Endothelial cell (in vitro differentiated cells): ENCODE measurements around the gene PVRIG. TPM values are rescaled to one million over a fixed set of nuclear protein-coding genes. Genes with fewer than 3 reads are reported as not detected.
"Not testable (repeated sequence)": the region's sequence is repeated elsewhere in the genome, so short reads cannot be mapped to it uniquely, and the experiment has no call there.

Source experiments
- DNase-seq: peaks from one replicate; pipeline ENCODE4 v3.0.0; 2021; ENCODE audit warnings: low spot score
- H3K27ac Mint-ChIP-seq: one replicate; pipeline ENCODE4 v1.8.0; 2021; ENCODE audit warnings: mixed read lengths, inconsistent platforms; ENCODE audit not compliant: unreplicated experiment
- H3K27me3 Mint-ChIP-seq: one replicate; pipeline ENCODE4 v1.8.0; 2021; ENCODE audit warnings: mild to moderate bottlenecking, moderate library complexity, mixed read lengths, inconsistent platforms; ENCODE audit not compliant: unreplicated experiment
- H3K36me3 Mint-ChIP-seq: one replicate; pipeline ENCODE4 v1.8.0; 2021; ENCODE audit warnings: mild to moderate bottlenecking, low read depth, mixed read lengths, inconsistent platforms; ENCODE audit not compliant: unreplicated experiment
- H3K4me1 Mint-ChIP-seq: one replicate; pipeline ENCODE4 v1.8.0; 2021; ENCODE audit warnings: mild to moderate bottlenecking, mixed read lengths, inconsistent platforms; ENCODE audit not compliant: unreplicated experiment
- H3K4me3 Mint-ChIP-seq: one replicate; pipeline ENCODE4 v1.8.0; 2021; ENCODE audit warnings: mild to moderate bottlenecking, mixed read lengths, inconsistent platforms; ENCODE audit not compliant: unreplicated experiment
- H3K9me3 Mint-ChIP-seq: one replicate; pipeline ENCODE4 v1.8.0; 2021; ENCODE audit warnings: mixed read lengths, inconsistent platforms; ENCODE audit not compliant: unreplicated experiment
- CTCF ChIP-seq: fragments of 200-600 bp; sonication (generic); IDR thresholded peaks from one replicate; pipeline ENCODE4 v1.5.0; 2021; ENCODE audit warnings: antibody characterized with exemption; ENCODE audit not compliant: unreplicated experiment
- long read RNA-seq: library from polyadenylated mRNA; unstranded; transcript quantifications from one replicate; pipeline ENCODE4 v2.0.0, GENCODE V29; 2020; ENCODE audit not compliant: unreplicated experiment
- total RNA-seq: library from RNA; stranded (reverse); fragmentation: NEBNext Ultra II Directional; extraction: Animal tissue kit (Norgen Biotek cat#: 25700); gene quantifications from one replicate; pipeline ENCODE4 v1.2.1, GENCODE V29; 2021; ENCODE audit not compliant: unreplicated experiment

The PVRIG gene
- total RNA-seq: not detected
- long read RNA-seq: 0 reads

- H3K27me3 Mint-ChIP-seq, H3K9me3 Mint-ChIP-seq, DNase-seq, H3K4me1 Mint-ChIP-seq: not testable (repeated sequence)
- peak within 1 kb of the TSS; percentile 70 for H3K4me3 Mint-ChIP-seq
- H3K27ac Mint-ChIP-seq: peak within 1 kb of the TSS; percentile 75
- H3K36me3 Mint-ChIP-seq: peaks cover 25% of the 10 kb centered on the region
Observed at GRCh38 chr7:100219801-100220585, at the start of gene PVRIG. PVRIG (plus strand) TSS chr7:100219949; CDS start chr7:100219971, 22 bp downstream.

- H3K4me3 Mint-ChIP-seq: peak overlapping the region; percentile 81
- peak overlapping the region; percentile 55 for H3K27ac Mint-ChIP-seq
- peaks cover 20% of the 10 kb centered on the region for H3K36me3 Mint-ChIP-seq
- TF ChIP-seq CTCF: no peak
- DNase-seq: no peak
- H3K27me3 Mint-ChIP-seq: peaks cover 36% of the 10 kb centered on the region
- peaks cover 37% of the 10 kb centered on the region for H3K4me1 Mint-ChIP-seq
- no peaks in the 10 kb centered on the region for H3K9me3 Mint-ChIP-seq
Observed at GRCh38 chr7:100170101-100170897, 49.5 kb upstream of the PVRIG start.

GRCh38 chr7:100171087-100171681 is 48.6 kb upstream of the PVRIG start:
- H3K9me3 Mint-ChIP-seq: no peaks in the 10 kb centered on the region
- H3K27me3 Mint-ChIP-seq: peaks cover 35% of the 10 kb centered on the region
- peaks cover 42% of the 10 kb centered on the region for H3K4me1 Mint-ChIP-seq
- H3K36me3 Mint-ChIP-seq: peaks cover 20% of the 10 kb centered on the region
- H3K4me3 Mint-ChIP-seq: no peak overlapping the region
- TF ChIP-seq CTCF: no peak
- peak; percentile 31 for DNase-seq
- H3K27ac Mint-ChIP-seq: no peak overlapping the region

- Mint-ChIP-seq H3K36me3 (peaks cover 20% of the 10 kb centered on the region), H3K27ac (no peak overlapping the region), H3K9me3 (no peaks in the 10 kb centered on the region), H3K4me1 (peaks cover 42% of the 10 kb centered on the region), H3K4me3 (peak overlapping the region; percentile 42), H3K27me3 (peaks cover 33% of the 10 kb centered on the region)
- no peak for DNase-seq
- no peak for TF ChIP-seq CTCF
Observed at GRCh38 chr7:100171840-100172239, 47.9 kb upstream of the PVRIG start.

GRCh38 chr7:100173806-100174495 is 45.8 kb upstream of the PVRIG start:
- peaks cover 16% of the 10 kb centered on the region for H3K27me3 Mint-ChIP-seq

More at GRCh38 chr7:100173806-100174495, 45.8 kb upstream of the PVRIG start:
- H3K36me3 Mint-ChIP-seq: peaks cover 20% of the 10 kb centered on the region
- H3K9me3 Mint-ChIP-seq: no peaks in the 10 kb centered on the region
- TF ChIP-seq CTCF: no peak
- H3K4me3 Mint-ChIP-seq: no peak overlapping the region
- H3K27ac Mint-ChIP-seq: no peak overlapping the region
- DNase-seq: no peak
- peaks cover 21% of the 10 kb centered on the region for H3K4me1 Mint-ChIP-seq
